C4-2B (cell line): Measurements from ENCODE around the gene FLOT1.

Source experiments
- CTCF ChIP-seq: fragments of 450-650 bp; conservative IDR thresholded peaks from 2 replicates; pipeline ENCODE4 v1.5.1; 2017; ENCODE audit warnings: mild to moderate bottlenecking
- ZFX ChIP-seq: fragments of 450-650 bp; IDR thresholded peaks from 2 replicates; pipeline ENCODE4 v1.6.1; 2017

- no peak for TF ChIP-seq CTCF
- TF ChIP-seq ZFX = no peak
Measured at GRCh38 chr6:30744054-30744805, 1.7 kb upstream of the FLOT1 start, which contains the start of gene IER3.
